ENCODE results near the gene SLC45A2.

DNA sequence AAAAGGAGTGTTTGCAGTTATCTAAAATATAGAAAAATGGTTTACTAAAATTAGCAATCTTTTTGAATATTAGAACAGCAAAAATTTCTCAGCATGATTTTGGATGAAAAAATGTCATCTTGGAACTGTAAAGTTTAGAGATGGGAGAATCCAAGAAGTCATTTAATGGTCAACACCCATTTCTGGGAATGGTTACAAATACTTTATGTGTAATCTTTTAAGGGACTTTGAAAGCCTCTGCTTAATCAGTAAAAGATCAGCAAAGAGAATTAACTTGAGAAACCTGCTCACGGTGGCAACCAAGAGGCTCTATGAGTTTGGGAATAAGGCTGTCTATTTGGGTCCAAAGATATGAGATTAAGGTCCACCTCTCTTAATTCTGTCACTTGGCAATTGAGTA is 45.6 kb upstream of the SLC45A2 start:
- TF ChIP-seq EZH2phosphoT487 (IDR thresholded peaks at IDR 0.05; ENCODE audit: borderline replicate concordance, low read depth): no peak
- TF ChIP-seq, protein P1, sequence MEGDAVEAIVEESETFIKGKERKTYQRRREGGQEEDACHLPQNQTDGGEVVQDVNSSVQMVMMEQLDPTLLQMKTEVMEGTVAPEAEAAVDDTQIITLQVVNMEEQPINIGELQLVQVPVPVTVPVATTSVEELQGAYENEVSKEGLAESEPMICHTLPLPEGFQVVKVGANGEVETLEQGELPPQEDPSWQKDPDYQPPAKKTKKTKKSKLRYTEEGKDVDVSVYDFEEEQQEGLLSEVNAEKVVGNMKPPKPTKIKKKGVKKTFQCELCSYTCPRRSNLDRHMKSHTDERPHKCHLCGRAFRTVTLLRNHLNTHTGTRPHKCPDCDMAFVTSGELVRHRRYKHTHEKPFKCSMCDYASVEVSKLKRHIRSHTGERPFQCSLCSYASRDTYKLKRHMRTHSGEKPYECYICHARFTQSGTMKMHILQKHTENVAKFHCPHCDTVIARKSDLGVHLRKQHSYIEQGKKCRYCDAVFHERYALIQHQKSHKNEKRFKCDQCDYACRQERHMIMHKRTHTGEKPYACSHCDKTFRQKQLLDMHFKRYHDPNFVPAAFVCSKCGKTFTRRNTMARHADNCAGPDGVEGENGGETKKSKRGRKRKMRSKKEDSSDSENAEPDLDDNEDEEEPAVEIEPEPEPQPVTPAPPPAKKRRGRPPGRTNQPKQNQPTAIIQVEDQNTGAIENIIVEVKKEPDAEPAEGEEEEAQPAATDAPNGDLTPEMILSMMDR (IDR thresholded peaks at IDR 0.05): no peak
- no peak for TF ChIP-seq EP300 (IDR thresholded peaks at IDR 0.05; ENCODE audit: borderline replicate concordance in 1 of 2, low read depth in 1 of 2, low read length in 1 of 2)
- TF ChIP-seq, protein P2, sequence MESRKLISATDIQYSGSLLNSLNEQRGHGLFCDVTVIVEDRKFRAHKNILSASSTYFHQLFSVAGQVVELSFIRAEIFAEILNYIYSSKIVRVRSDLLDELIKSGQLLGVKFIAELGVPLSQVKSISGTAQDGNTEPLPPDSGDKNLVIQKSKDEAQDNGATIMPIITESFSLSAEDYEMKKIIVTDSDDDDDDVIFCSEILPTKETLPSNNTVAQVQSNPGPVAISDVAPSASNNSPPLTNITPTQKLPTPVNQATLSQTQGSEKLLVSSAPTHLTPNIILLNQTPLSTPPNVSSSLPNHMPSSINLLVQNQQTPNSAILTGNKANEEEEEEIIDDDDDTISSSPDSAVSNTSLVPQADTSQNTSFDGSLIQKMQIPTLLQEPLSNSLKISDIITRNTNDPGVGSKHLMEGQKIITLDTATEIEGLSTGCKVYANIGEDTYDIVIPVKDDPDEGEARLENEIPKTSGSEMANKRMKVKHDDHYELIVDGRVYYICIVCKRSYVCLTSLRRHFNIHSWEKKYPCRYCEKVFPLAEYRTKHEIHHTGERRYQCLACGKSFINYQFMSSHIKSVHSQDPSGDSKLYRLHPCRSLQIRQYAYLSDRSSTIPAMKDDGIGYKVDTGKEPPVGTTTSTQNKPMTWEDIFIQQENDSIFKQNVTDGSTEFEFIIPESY (IDR thresholded peaks at IDR 0.05; ENCODE audit: borderline replicate concordance, low read depth): no peak
- no peak for TF ChIP-seq ELF1 (IDR thresholded peaks at IDR 0.05)
- TF ChIP-seq, protein P3, sequence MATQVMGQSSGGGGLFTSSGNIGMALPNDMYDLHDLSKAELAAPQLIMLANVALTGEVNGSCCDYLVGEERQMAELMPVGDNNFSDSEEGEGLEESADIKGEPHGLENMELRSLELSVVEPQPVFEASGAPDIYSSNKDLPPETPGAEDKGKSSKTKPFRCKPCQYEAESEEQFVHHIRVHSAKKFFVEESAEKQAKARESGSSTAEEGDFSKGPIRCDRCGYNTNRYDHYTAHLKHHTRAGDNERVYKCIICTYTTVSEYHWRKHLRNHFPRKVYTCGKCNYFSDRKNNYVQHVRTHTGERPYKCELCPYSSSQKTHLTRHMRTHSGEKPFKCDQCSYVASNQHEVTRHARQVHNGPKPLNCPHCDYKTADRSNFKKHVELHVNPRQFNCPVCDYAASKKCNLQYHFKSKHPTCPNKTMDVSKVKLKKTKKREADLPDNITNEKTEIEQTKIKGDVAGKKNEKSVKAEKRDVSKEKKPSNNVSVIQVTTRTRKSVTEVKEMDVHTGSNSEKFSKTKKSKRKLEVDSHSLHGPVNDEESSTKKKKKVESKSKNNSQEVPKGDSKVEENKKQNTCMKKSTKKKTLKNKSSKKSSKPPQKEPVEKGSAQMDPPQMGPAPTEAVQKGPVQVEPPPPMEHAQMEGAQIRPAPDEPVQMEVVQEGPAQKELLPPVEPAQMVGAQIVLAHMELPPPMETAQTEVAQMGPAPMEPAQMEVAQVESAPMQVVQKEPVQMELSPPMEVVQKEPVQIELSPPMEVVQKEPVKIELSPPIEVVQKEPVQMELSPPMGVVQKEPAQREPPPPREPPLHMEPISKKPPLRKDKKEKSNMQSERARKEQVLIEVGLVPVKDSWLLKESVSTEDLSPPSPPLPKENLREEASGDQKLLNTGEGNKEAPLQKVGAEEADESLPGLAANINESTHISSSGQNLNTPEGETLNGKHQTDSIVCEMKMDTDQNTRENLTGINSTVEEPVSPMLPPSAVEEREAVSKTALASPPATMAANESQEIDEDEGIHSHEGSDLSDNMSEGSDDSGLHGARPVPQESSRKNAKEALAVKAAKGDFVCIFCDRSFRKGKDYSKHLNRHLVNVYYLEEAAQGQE (IDR thresholded peaks at IDR 0.05; ENCODE audit: low read depth, low read length): no peak
- TF ChIP-seq RAD21 (IDR thresholded peaks at IDR 0.05; ENCODE audit: low read length): no peak
- TF ChIP-seq POLR2AphosphoS5 (IDR thresholded peaks at IDR 0.05; ENCODE audit: low read depth, low read length): no peak
